SK-N-MC (cell line): ENCODE results near the gene PDE4D.
A peak's percentile ranks its signal among the peaks of the same experiment; 100 is the strongest.
"Not testable (repeated sequence)": the region's sequence is repeated elsewhere in the genome, so short reads cannot be mapped to it uniquely, and the experiment has no call there.

Experiments
- DNase-seq: peaks from one replicate; pipeline ENCODE4 v3.0.0-alpha.2; 2011; ENCODE audit warnings: low read depth, low spot score
- H3K27ac ChIP-seq: fragments of 200-600 bp; sonication (generic); 2 replicates; pipeline ENCODE4 v1.5.1; 2016; ENCODE audit warnings: mixed run types
- H3K36me3 ChIP-seq: fragments of 200-600 bp; sonication (generic); 2 replicates; pipeline ENCODE4 v1.6.1; 2017; ENCODE audit warnings: antibody characterized with exemption, low read length, mixed read lengths; ENCODE audit not compliant: insufficient read depth
- H3K4me3 ChIP-seq: fragments of 200-600 bp; sonication (generic); 2 replicates; pipeline ENCODE4 v1.5.1; 2016
- H3K9ac ChIP-seq: fragments of 200-600 bp; sonication (generic); 2 replicates; pipeline ENCODE4 v1.8.0; 2017; ENCODE audit warnings: mixed run types, mixed read lengths; ENCODE audit not compliant: insufficient read length
- H3K9me3 ChIP-seq: fragments of 200-600 bp; sonication (generic); 2 replicates; pipeline ENCODE4 v1.6.1; 2017; ENCODE audit warnings: low read depth, mild to moderate bottlenecking, antibody characterized with exemption, low read length, moderate library complexity, mixed read lengths
- EZH2 ChIP-seq: fragments of 200-600 bp; sonication (generic); IDR thresholded peaks from one replicate; pipeline ENCODE4 v1.6.1; 2017; ENCODE audit warnings: antibody characterized with exemption
- FOXP2 ChIP-seq: optimal IDR thresholded peaks from 2 replicates; pipeline ENCODE3; 2011; ENCODE audit warnings: mild to moderate bottlenecking, moderate library complexity; ENCODE audit not compliant: insufficient read depth; ENCODE audit errors: extremely low read length, control extremely low read depth
- POLR2AphosphoS5 ChIP-seq: IDR thresholded peaks from 2 replicates; pipeline ENCODE4 v1.6.1; 2012; ENCODE audit warnings: mild to moderate bottlenecking, low read depth, low read length, borderline replicate concordance

The PDE4D gene

GRCh38 chr5:59466271-59466670 is 427.3 kb downstream of the PDE4D start:
- Histone ChIP-seq H3K9ac (peak overlapping the region; percentile 30), H3K36me3 (no peaks in the 10 kb centered on the region), H3K27ac (peak overlapping the region; percentile 71), H3K9me3 (no peaks in the 10 kb centered on the region), H3K4me3 (no peak overlapping the region)
- TF ChIP-seq POLR2AphosphoS5 (no peak), EZH2 (no peak), FOXP2 (no peak)
- no peak for DNase-seq

- H3K27ac ChIP-seq: no peak overlapping the region
- no peak overlapping the region for H3K4me3 ChIP-seq
- TF ChIP-seq POLR2AphosphoS5 (no peak), FOXP2 (no peak), EZH2 (no peak)
- no peak overlapping the region for H3K9ac ChIP-seq
- no peaks in the 10 kb centered on the region for H3K36me3 ChIP-seq
- DNase-seq: no peak
- no peaks in the 10 kb centered on the region for H3K9me3 ChIP-seq
Measured at GRCh38 chr5:59464969-59465368, 428.6 kb downstream of the PDE4D start.

GRCh38 chr5:59463618-59464166 is 429.8 kb downstream of the PDE4D start:
- H3K4me3 ChIP-seq, H3K27ac ChIP-seq, H3K9me3 ChIP-seq, H3K9ac ChIP-seq, DNase-seq, H3K36me3 ChIP-seq: not testable (repeated sequence)

- TF ChIP-seq EZH2: no peak
- TF ChIP-seq FOXP2: no peak
- no peak for TF ChIP-seq POLR2AphosphoS5
- Histone ChIP-seq H3K9ac (no peak overlapping the region), H3K9me3 (no peaks in the 10 kb centered on the region), H3K27ac (no peak overlapping the region), H3K36me3 (no peaks in the 10 kb centered on the region), H3K4me3 (no peak overlapping the region)
- no peak for DNase-seq
Measured at GRCh38 chr5:59462956-59463355, 430.6 kb downstream of the PDE4D start.

- Histone ChIP-seq H3K36me3 (no peaks in the 10 kb centered on the region), H3K9ac (no peak overlapping the region), H3K9me3 (no peaks in the 10 kb centered on the region), H3K27ac (no peak overlapping the region), H3K4me3 (no peak overlapping the region)
- no peak for DNase-seq
- TF ChIP-seq POLR2AphosphoS5: no peak
- TF ChIP-seq EZH2: no peak
- no peak for TF ChIP-seq FOXP2
Measured at GRCh38 chr5:59460368-59461153, 433.0 kb downstream of the PDE4D start.

- TF ChIP-seq POLR2AphosphoS5: no peak
- TF ChIP-seq FOXP2: no peak
- TF ChIP-seq EZH2: no peak
- no peak overlapping the region for H3K27ac ChIP-seq
- H3K9me3 ChIP-seq: no peaks in the 10 kb centered on the region
- no peak overlapping the region for H3K4me3 ChIP-seq
- H3K36me3 ChIP-seq: no peaks in the 10 kb centered on the region
- H3K9ac ChIP-seq: no peak overlapping the region
- DNase-seq: no peak
Measured at GRCh38 chr5:59458966-59459729, 434.4 kb downstream of the PDE4D start.

DNA sequence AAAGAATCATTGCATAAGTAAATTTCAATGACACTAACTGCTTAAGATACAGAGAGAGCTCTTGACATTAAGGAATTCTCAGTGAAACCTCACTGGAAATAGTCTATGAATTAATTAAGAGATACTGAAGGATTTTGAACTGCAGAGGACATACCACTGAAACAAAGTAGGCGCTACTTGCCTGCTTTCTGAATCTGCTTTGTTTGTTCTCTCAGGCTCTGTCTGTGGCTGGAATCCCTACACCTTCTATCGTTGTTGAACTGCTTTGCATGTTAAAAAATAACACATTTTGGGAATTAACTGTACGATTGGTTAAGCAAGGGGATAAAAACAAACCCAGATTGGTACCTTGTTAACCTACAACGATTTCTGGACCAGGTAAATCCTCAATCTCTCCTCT is 435.2 kb downstream of the PDE4D start:
- TF ChIP-seq EZH2 (no peak), POLR2AphosphoS5 (no peak), FOXP2 (no peak)
- Histone ChIP-seq H3K9ac (no peak overlapping the region), H3K27ac (no peak overlapping the region), H3K9me3 (no peaks in the 10 kb centered on the region), H3K4me3 (no peak overlapping the region), H3K36me3 (no peaks in the 10 kb centered on the region)
- no peak for DNase-seq

DNA sequence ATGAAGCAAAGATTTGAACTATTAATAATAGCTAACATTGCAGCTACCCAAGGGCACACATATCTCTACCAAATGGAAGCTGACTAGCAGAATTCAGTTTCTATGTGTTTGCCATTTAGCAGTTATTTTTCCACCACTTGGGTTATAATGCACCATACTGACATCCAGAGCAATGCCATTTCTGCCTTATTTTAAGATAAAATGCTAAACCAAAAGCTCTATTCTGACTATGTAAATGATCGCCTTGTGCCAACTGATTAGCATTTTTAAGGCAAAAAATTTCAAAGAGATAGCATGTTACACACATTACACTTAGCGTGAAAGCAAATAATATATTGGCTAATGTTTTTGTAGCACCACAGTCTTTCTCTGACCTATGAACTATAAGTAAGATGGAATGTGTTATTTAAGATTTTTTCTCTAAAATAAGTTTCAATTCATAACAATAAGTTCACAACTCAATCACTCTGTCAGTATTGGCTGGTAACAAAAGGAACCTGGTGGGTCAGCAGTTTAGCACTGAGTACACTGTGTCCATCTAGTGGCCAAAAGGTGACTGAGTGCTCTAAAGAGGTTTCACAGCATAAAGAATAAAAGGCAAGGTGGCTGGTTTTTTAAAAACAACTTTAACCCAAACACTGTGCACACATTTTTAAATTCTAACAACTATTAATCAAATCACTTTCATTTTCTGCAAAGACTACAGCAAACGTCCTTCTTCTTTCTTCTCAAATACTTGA is 443.5 kb downstream of the PDE4D start:
- H3K36me3 ChIP-seq: no peaks in the 10 kb centered on the region
- no peak overlapping the region for H3K9ac ChIP-seq
- DNase-seq: no peak
- H3K4me3 ChIP-seq: no peak overlapping the region
- no peaks in the 10 kb centered on the region for H3K9me3 ChIP-seq
- no peak for TF ChIP-seq EZH2
- no peak for TF ChIP-seq FOXP2
- no peak for TF ChIP-seq POLR2AphosphoS5
- no peak overlapping the region for H3K27ac ChIP-seq
